IMR-90 (cell line): ENCODE measurements around the gene FAM181B. TPM values are rescaled to one million over a fixed set of nuclear protein-coding genes. Genes with fewer than 3 reads are reported as not detected.

Experiments used
- ATAC-seq: fragments of 200-7000 bp; cut with Tn5 transposase; 2 replicates; pipeline ENCODE4 v1.9.1; 2020; ENCODE audit warnings: low read depth, mild to moderate bottlenecking, moderate library complexity
- BruUV-seq: library from RNA; stranded (reverse); fragments of 400-500 nt; replicated peaks from 2 replicates; lab custom pipeline; 2021; lab: Mats Ljungman, UMichigan
- CTCF ChIA-PET: fragments of 300-600 bp; formaldehyde crosslinking; extraction: SDS; loops from one replicate; lab custom pipeline; 2021; ENCODE audit warnings: antibody characterized with exemption; lab: Yijun Ruan, JAX
- POLR2A ChIA-PET: fragments of 300-600 bp; sonication (Branson Sonifier 250); formaldehyde crosslinking; loops from one replicate; lab custom pipeline; 2022; ENCODE audit warnings: antibody characterized with exemption; ENCODE audit not compliant: unreplicated experiment; lab: Charles Lee
- DNase-seq: peaks from one replicate; pipeline ENCODE4 v3.0.0; 2013
- H2AFZ ChIP-seq: replicated peaks from 2 replicates; pipeline ENCODE3; 2013; ENCODE audit warnings: low read length, mild to moderate bottlenecking; ENCODE audit not compliant: poor library complexity
- H2AK5ac ChIP-seq: 2 replicates; pipeline ENCODE4 v1.6.1; 2013; ENCODE audit warnings: low read depth, low read length, inconsistent platforms
- H2AK9ac ChIP-seq: replicated peaks from 2 replicates; pipeline ENCODE3; 2013; ENCODE audit warnings: mild to moderate bottlenecking, low read depth, low read length, moderate library complexity; ENCODE audit not compliant: poor library complexity
- H2BK120ac ChIP-seq: 2 replicates; pipeline ENCODE4 v1.6.1; 2013; ENCODE audit warnings: low read depth, low read length, inconsistent platforms
- H2BK15ac ChIP-seq: 3 replicates; pipeline ENCODE4 v1.6.1; 2013; ENCODE audit warnings: low read depth, low read length, inconsistent platforms
- H2BK20ac ChIP-seq: 2 replicates; pipeline ENCODE4 v1.6.1; 2013; ENCODE audit warnings: low read depth, mild to moderate bottlenecking, inconsistent platforms, low read length, moderate library complexity
- H2BK5ac ChIP-seq: 2 replicates; pipeline ENCODE4 v1.6.1; 2013; ENCODE audit warnings: mild to moderate bottlenecking, low read depth, low read length, inconsistent platforms; ENCODE audit not compliant: poor library complexity, severe bottlenecking
- H3K14ac ChIP-seq: replicated peaks from 2 replicates; pipeline ENCODE4 v1.6.1; 2013; ENCODE audit warnings: low read depth, low read length, inconsistent platforms
- H3K18ac ChIP-seq: 2 replicates; pipeline ENCODE4 v1.6.1; 2013; ENCODE audit warnings: low read depth, low read length, control low read depth
- H3K23ac ChIP-seq: 2 replicates; pipeline ENCODE4 v1.6.1; 2013; ENCODE audit warnings: low read depth, low read length, inconsistent platforms
- H3K27ac ChIP-seq: 2 replicates; pipeline ENCODE4 v1.5.1; 2013; ENCODE audit warnings: mild to moderate bottlenecking, control low read depth, low read length; ENCODE audit not compliant: insufficient read depth
- H3K27me3 ChIP-seq: 2 replicates; pipeline ENCODE4 v1.6.1; 2013; ENCODE audit warnings: low read length; ENCODE audit not compliant: control insufficient read depth, insufficient read depth
- H3K36me3 ChIP-seq: 2 replicates; pipeline ENCODE4 v1.6.1; 2013; ENCODE audit warnings: low read length, mixed read lengths; ENCODE audit not compliant: control insufficient read depth, insufficient read depth
- H3K4ac ChIP-seq: 2 replicates; pipeline ENCODE4 v1.6.1; 2013; ENCODE audit warnings: low read depth, low read length, inconsistent platforms
- H3K4me1 ChIP-seq: 2 replicates; pipeline ENCODE4 v1.6.1; 2013; ENCODE audit warnings: low read length, mixed read lengths; ENCODE audit not compliant: control insufficient read depth, insufficient read depth
- H3K4me2 ChIP-seq: 2 replicates; pipeline ENCODE4 v1.6.1; 2013; ENCODE audit warnings: low read depth, mild to moderate bottlenecking, control low read depth, low read length, moderate library complexity
- H3K4me3 ChIP-seq: 2 replicates; pipeline ENCODE4 v1.5.1; 2013; ENCODE audit warnings: low read depth, mild to moderate bottlenecking, control low read depth, low read length, moderate library complexity; ENCODE audit not compliant: insufficient read depth
- H3K56ac ChIP-seq: 2 replicates; pipeline ENCODE4 v1.6.1; 2013; ENCODE audit warnings: low read length, inconsistent platforms; ENCODE audit not compliant: insufficient read depth; ENCODE audit errors: extremely low read depth
- H3K79me1 ChIP-seq, 2 experiments: 2 replicates each; pipeline ENCODE4 v1.6.1; 2013; ENCODE audit warnings: low read length in 2 of 2, inconsistent platforms in 1 of 2, low read depth in 1 of 2
- H3K9ac ChIP-seq: 2 replicates; pipeline ENCODE4 v1.6.1; 2013; ENCODE audit warnings: low read depth, low read length, control low read depth
- H3K9me1 ChIP-seq: 2 replicates; pipeline ENCODE4 v1.6.1; 2013; ENCODE audit warnings: low read length, inconsistent platforms; ENCODE audit not compliant: insufficient read depth
- H3K9me3 ChIP-seq: 2 replicates; pipeline ENCODE4 v1.6.1; 2013; ENCODE audit warnings: low read length; ENCODE audit not compliant: control insufficient read depth, insufficient read depth
- H4K20me1 ChIP-seq: 2 replicates; pipeline ENCODE4 v1.6.1; 2013; ENCODE audit warnings: low read length, inconsistent platforms; ENCODE audit not compliant: insufficient read depth
- H4K5ac ChIP-seq: 2 replicates; pipeline ENCODE4 v1.6.1; 2013; ENCODE audit warnings: mild to moderate bottlenecking, low read depth, low read length, control low read depth
- H4K8ac ChIP-seq, 2 experiments: 2 replicates each; pipeline ENCODE4 v1.6.1; 2013; ENCODE audit warnings: low read depth in 2 of 2, low read length in 2 of 2, control low read depth in 1 of 2, inconsistent platforms in 1 of 2
- H4K91ac ChIP-seq: 2 replicates; pipeline ENCODE4 v1.6.1; 2013; ENCODE audit warnings: low read depth, low read length, inconsistent platforms; ENCODE audit not compliant: insufficient read depth
- BHLHE40 ChIP-seq: fragments of 150-350 bp; IDR thresholded peaks from 2 replicates; pipeline ENCODE4 v1.6.1; 2016; ENCODE audit warnings: mild to moderate bottlenecking, low read depth, low read length
- CHD1 ChIP-seq: IDR thresholded peaks from 2 replicates; pipeline ENCODE4 v1.6.1; 2012; ENCODE audit warnings: low read depth, low read length, improper control_type of control experiment
- MXI1 ChIP-seq: IDR thresholded peaks from 2 replicates; pipeline ENCODE4 v1.6.1; 2012; ENCODE audit warnings: low read depth, mild to moderate bottlenecking, low read length, moderate library complexity, borderline replicate concordance
- NFE2L2 ChIP-seq: fragments of 150-350 bp; IDR thresholded peaks from 2 replicates; pipeline ENCODE4 v1.6.1; 2016; ENCODE audit warnings: low read depth, mild to moderate bottlenecking, low read length
- RAD21 ChIP-seq: IDR thresholded peaks from 2 replicates; pipeline ENCODE4 v1.6.1; 2012; ENCODE audit warnings: low read length, improper control_type of control experiment
- RCOR1 ChIP-seq: IDR thresholded peaks from 2 replicates; pipeline ENCODE4 v1.6.1; 2012; ENCODE audit warnings: mild to moderate bottlenecking, low read length, improper control_type of control experiment; ENCODE audit not compliant: insufficient replicate concordance
- WGBS, 2 experiments: methylation state at CpG; one replicate each; pipeline versions ENCODE4 v1.1.5 to v1.1.7; 2013; ENCODE audit warnings: missing lambda C conversion rate in 2 of 2; ENCODE audit not compliant: insufficient read length in 1 of 2; ENCODE audit errors: extremely low coverage in 2 of 2; 5-methylcytosine and 5-hydroxymethylcytosine counted together
- dilution Hi-C: fragments of 300-500 bp; cut with HindIII; formaldehyde crosslinking; loops from one replicate; pipeline ENCODE4 v1.14.3; 2018; ENCODE audit warnings: low sequenced_read_pairs; ENCODE audit not compliant: unreplicated experiment
- in situ Hi-C: fragments of 300-500 bp; cut with MboI; formaldehyde crosslinking; loops from 3 replicates; pipeline ENCODE4 v1.14.3; 2019; ENCODE audit warnings: low sequenced_read_pairs, inconsistent platforms, mixed read lengths
- intact Hi-C: fragments of 100-400 bp; cut with micrococcal nuclease; formaldehyde crosslinking; loops from 2 replicates; pipeline ENCODE4 v1.10.0; 2022
- polyA plus RNA-seq, 3 experiments: library from polyadenylated mRNA; depleted of rRNA; stranded (reverse); fragments of >200 nt; gene quantifications; 2 replicates each; pipeline ENCODE4 v1.2.3, GENCODE V29; 2012; ENCODE audit warnings: low replicate concordance in 1 of 3
- total RNA-seq: library from RNA; depleted of rRNA; stranded (reverse); fragments of >200 nt; gene quantifications from 2 replicates; pipeline ENCODE4 v1.2.3, GENCODE V29; 2012

Gene FAM181B
- total and polyA plus RNA-seq, 2 of the 4 experiments (the other 2 are of a cell fraction) = not detected

DNA sequence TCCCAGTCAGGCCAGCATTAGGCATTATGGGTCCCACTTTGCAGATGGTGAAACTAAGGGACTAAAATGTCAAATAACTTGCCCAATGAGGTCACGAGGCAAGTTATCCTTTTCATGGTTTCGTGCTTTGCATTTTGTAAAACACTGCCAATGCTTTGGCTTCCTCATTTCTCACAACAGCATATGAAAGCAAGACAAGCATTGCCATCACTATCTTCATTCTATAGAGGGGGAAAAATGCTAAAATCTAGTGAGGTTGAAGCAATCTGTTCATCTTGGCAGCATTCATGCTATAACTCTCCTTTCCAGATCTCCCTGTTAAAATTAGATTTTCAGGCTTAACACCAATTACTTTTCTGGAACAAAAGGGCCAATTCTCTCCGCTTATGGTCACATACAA is 14.8 kb downstream of the FAM181B start:
- intact Hi-C loops (loop anchor here (1.0 to 10.0 kb wide), 6 partner anchors 145 to 1102 kb away; partner anchors contain the start of genes PCF11, PRCP and RAB30), in situ Hi-C loops (no loop called here), dilution Hi-C loops (no loop called here)
- Histone ChIP-seq H3K27me3 (peaks cover 9% of the 10 kb centered on the region), H2AK9ac (no peak overlapping the region), H3K27ac (no peak overlapping the region), H3K36me3 (no peaks in the 10 kb centered on the region), H3K9ac (no peak overlapping the region), H2BK120ac (no peak overlapping the region), H2AK5ac (no peak overlapping the region), H3K9me3 (no peaks in the 10 kb centered on the region), H4K5ac (no peak overlapping the region), H3K18ac (no peak overlapping the region), H3K23ac (no peak overlapping the region), H2AFZ (no peak overlapping the region), H4K8ac (no peak overlapping the region), H3K9me1 (no peaks in the 10 kb centered on the region), H3K4me2 (no peak overlapping the region), H2BK15ac (no peak overlapping the region), H3K79me1 (no peaks in the 10 kb centered on the region), H3K4me3 (no peak overlapping the region), H3K4me1 (no peaks in the 10 kb centered on the region), H4K91ac (no peak overlapping the region), H3K56ac (no peak overlapping the region), H3K14ac (no peak overlapping the region), H4K20me1 (no peaks in the 10 kb centered on the region), H3K4ac (no peak overlapping the region), H2BK5ac (no peak overlapping the region), H2BK20ac (no peak overlapping the region)
- ChIA-PET CTCF (interaction anchor here (1.1 to 3.3 kb wide), 2 partner anchors 19 to 148 kb away, joined by 3 to 12 read pairs; no protein-coding TSS in a partner anchor), POLR2A (no interaction called here)
- TF ChIP-seq CHD1 (no peak), RAD21 (no peak), MXI1 (no peak), RCOR1 (no peak), NFE2L2 (no peak), BHLHE40 (no peak)
- no TSS peak for BruUV-seq
- no CpG with 5 or more reads among the region's 3 CpGs for WGBS, 2 experiments
- no peak for ATAC-seq
- no peak for DNase-seq
